Stimulated activated naive CD8-positive, alpha-beta T cell treated with anti-CD3 and anti-CD28 coated beads, Interleukin-15, amount 100 ng/mL, for 72 hours (primary cell): ENCODE data around the gene MYRIP.

Source experiments
- ATAC-seq: fragments of 150-1000 bp; cut with Tn5 transposase; 2 replicates; pipeline ENCODE4 v1.10.0; 2021; ENCODE audit warnings: mild to moderate bottlenecking, moderate library complexity
- DNase-seq, 2 donors: peaks; one replicate each; pipeline ENCODE4 v3.0.0; 2021 to 2022
- H3K27ac Mint-ChIP-seq, 2 donors: one replicate each; pipeline ENCODE4 v1.8.0; 2022; ENCODE audit warnings: mild to moderate bottlenecking in 2 of 2, mixed read lengths in 2 of 2, moderate library complexity in 2 of 2
- H3K27me3 Mint-ChIP-seq: one replicate; pipeline ENCODE4 v1.8.0; 2022; ENCODE audit warnings: mixed read lengths
- H3K4me1 Mint-ChIP-seq: one replicate; pipeline ENCODE4 v1.8.0; 2022; ENCODE audit warnings: mild to moderate bottlenecking, mixed read lengths
- H3K4me3 Mint-ChIP-seq, 2 donors: one replicate each; pipeline ENCODE4 v1.8.0; 2022; ENCODE audit warnings: mild to moderate bottlenecking in 2 of 2, mixed read lengths in 2 of 2, moderate library complexity in 1 of 2
- H3K9me3 Mint-ChIP-seq, 2 donors: one replicate each; pipeline ENCODE4 v1.8.0; 2022; ENCODE audit warnings: mixed read lengths in 2 of 2

Gene MYRIP

DNA sequence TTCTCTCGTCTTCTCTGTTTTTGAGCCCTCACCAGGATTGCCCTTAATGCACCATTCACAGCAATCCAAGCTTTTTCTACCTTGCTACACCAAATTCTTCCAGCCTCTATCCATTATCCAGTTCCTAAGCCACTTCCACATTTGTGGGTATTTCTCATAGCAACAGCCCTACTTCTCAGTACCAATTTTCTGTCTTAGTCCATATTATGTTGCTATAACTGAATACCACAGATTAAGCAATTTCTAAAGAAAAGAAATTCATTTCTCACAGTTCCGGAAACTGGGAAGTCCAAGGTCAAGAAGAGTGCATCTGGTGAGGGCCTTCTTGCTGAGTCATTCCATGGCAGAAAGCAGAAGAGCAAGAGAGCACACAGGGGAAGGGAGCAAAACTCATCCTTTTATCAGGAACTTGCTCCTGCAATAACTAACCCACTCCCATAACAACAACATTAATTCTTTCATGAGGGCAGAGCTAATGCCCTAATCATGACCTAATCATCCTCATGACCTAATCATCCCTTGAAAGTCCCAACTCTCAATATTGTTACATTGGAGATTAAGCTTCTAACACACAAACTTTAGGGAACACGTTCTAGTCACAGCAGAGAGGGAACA lies 490.4 kb downstream of the MYRIP start:
- DNase-seq = no peak
- H3K27ac Mint-ChIP-seq = no peak overlapping the region
- no peak for ATAC-seq
- no peaks in the 10 kb centered on the region for H3K9me3 Mint-ChIP-seq
- no peaks in the 10 kb centered on the region for H3K27me3 Mint-ChIP-seq
- H3K4me3 Mint-ChIP-seq = no peak overlapping the region
- H3K4me1 Mint-ChIP-seq = no peaks in the 10 kb centered on the region

DNA sequence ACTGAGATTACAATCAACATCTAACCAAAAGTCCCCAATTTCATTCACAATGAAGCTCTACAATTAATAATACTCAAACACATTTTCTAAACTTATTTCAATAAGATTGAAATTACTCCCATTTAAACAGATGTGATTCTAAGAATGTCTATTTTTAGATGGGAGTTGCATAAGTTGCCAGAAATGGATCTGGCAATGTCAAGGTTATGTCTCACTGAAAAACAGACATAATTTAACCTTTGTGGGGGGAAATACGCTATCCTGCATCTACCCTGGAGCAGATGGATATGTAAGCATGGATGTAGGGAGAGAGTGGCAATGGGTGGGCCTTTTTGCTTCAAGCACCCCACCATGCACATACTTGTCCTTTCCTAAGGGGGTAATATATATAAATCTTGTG lies 493.4 kb downstream of the MYRIP start:
- no peak overlapping the region for H3K4me3 Mint-ChIP-seq
- no peaks in the 10 kb centered on the region for H3K27me3 Mint-ChIP-seq
- DNase-seq (no peak), ATAC-seq (no peak)
- no peaks in the 10 kb centered on the region for H3K4me1 Mint-ChIP-seq
- H3K27ac Mint-ChIP-seq = no peak overlapping the region
- H3K9me3 Mint-ChIP-seq = no peaks in the 10 kb centered on the region

DNA sequence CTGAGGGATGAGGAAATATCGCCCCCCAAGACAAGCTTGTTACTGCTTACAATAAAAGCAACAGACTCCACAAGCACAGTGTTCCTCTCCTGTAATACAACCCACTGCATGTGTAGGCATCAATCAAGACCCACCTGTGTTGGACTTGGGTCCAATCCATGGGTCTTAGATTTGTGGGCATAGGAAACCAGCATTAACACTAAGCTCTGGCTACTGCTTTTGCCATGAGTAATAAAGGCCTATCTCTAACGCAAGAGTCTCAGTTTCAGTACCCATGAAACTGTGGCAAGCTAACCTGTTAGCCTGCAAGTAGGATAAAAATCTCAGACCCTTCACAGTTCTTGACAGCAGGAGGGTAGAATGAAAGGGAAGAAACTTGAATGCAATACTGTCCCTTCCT lies 494.9 kb downstream of the MYRIP start:
- DNase-seq = no peak
- H3K4me3 Mint-ChIP-seq = no peak overlapping the region
- H3K27ac Mint-ChIP-seq = no peak overlapping the region
- no peaks in the 10 kb centered on the region for H3K27me3 Mint-ChIP-seq
- ATAC-seq = no peak
- H3K9me3 Mint-ChIP-seq = no peaks in the 10 kb centered on the region
- peaks cover 4% of the 10 kb centered on the region for H3K4me1 Mint-ChIP-seq

DNA sequence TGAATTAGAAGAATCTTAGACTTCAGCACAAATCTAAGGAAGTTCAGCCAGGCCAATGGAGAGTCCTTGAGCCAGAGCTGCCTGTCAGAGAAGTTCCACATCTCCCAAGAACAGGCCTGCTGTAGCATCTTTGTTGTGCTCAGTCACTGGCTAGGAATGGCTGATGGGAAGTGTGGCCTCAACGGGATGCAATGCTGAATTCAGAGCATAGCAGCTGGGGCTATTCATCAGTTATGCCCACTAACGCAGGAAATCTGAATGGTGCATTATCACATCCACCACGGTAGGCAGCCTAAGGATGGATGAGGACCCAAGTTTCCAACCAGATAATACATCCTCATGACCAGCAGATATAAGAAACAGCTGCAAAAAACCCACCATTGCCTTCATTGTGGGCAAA lies 496.9 kb downstream of the MYRIP start:
- peaks cover 4% of the 10 kb centered on the region for H3K4me1 Mint-ChIP-seq
- DNase-seq = no peak
- ATAC-seq = no peak
- H3K27ac Mint-ChIP-seq = no peak overlapping the region
- no peak overlapping the region for H3K4me3 Mint-ChIP-seq
- no peaks in the 10 kb centered on the region for H3K9me3 Mint-ChIP-seq
- H3K27me3 Mint-ChIP-seq = no peaks in the 10 kb centered on the region

DNA sequence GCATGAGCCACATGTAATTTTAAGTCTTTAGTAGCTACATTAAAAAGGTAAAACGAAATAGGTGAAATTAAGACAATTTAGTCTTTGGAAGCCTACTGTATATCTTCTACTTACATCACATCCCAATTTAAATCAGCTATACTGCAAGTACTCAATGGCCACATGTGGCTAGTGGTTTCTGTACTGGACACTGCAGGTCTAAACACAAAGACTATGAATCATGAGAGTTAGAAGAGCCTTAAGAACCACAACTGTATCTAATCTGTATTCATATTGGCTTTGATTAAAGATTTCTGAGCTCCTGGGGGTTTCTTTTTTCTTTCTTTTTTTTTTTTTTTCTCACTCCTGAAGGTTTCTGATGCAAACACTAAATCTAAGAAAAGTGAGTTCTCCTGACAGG lies 497.8 kb downstream of the MYRIP start:
- no peak for DNase-seq
- Mint-ChIP-seq H3K9me3 (no peaks in the 10 kb centered on the region), H3K4me1 (peaks cover 10% of the 10 kb centered on the region), H3K27me3 (no peaks in the 10 kb centered on the region), H3K27ac (no peak overlapping the region), H3K4me3 (no peak overlapping the region)
- ATAC-seq = no peak

DNA sequence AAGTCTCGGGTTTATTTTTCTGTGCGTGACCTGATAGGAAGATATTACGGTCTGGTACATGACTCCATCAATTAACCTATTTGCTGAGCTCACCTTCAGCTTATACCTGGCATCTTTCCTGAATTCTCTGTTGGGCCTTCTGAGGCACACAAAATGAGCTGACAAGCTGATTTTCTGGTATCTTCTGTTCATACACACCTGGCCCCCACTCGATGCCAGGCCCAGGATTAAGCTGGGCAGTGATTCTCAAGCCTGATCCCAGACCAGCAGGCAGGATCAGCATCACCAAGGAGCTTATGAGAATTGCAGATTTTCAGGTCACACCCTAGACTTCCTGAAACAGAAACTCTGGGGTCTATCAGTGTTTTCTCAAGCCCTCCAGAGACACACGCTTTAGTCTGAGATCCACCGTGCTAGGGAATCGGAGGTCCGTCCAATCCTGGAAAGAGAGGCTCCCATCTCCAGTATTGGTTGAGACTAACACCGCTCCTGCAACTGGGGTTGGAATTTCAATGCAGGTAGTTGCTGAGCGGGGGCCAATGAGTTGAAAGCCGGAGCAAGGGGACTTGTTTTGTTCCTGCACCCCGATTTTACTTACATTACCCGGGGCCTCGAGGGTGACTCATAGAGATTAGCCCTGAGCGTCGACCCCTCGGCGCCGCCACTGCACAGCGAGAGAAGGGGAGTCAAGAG lies 499.5 kb downstream of the MYRIP start:
- Mint-ChIP-seq H3K4me1 (peaks cover 17% of the 10 kb centered on the region), H3K4me3 (peak overlapping the region; percentile 97), H3K27ac (peak overlapping the region; percentile 99 to 100), H3K27me3 (no peaks in the 10 kb centered on the region), H3K9me3 (no peaks in the 10 kb centered on the region)
- no peak for DNase-seq
- ATAC-seq = no peak

DNA sequence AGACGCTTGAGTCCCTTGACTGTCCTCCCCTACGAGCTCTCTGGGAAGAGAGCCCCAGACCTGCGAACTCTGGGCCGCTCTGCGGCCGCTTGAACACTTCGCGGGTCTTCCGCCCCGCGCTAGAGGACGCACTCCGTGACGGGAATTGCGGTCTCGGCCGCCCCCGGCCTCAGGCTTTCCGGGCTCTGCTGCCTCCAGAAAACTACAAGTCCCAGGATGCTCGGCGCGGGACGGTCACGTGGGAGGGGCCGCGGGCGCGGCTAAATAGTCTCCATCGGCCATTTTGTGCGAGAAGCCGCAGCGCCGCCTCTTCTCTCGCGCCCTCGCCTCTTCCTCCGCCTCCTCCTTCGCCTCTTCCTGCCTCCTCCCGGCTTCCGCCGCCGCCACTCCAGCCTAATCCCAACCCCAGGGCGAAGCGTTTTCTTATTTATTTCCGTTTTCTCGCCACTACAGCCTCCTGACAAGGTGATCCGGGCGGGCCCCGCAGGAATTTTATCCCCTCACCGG lies 500.1 kb downstream of the MYRIP start, which contains the start of gene EIF1B:
Gene EIF1B, plus strand, starts transcription at position 290 of the 507 bp plus-strand sequence. CDS start 235 bp downstream, outside the sequence.
- Mint-ChIP-seq H3K4me3 (peak within 1 kb of the TSS; percentile 97), H3K27me3 (no peaks in the 10 kb centered on the region), H3K27ac (peak within 1 kb of the TSS; percentile 99 to 100), H3K4me1 (peaks cover 17% of the 10 kb centered on the region), H3K9me3 (no peaks in the 10 kb centered on the region)
- DNase-seq (peak; percentile 97 to 99), ATAC-seq (peak; percentile 95)
